ENCODE results near the gene KCNJ6. TPM values are rescaled to one million over a fixed set of nuclear protein-coding genes. Genes with fewer than 3 reads are reported as not detected.
A peak's percentile ranks its signal among the peaks of the same experiment; 100 is the strongest.

Gene KCNJ6
- total RNA-seq, 6 experiments from 2014 or later: not detected

GRCh38 chr21:37659874-37660273, 256.4 kb downstream of the KCNJ6 start:
- Mint-ChIP-seq H3K27ac (no peak overlapping the region), H3K4me1 (ENCODE audit: low read depth) (peaks cover 24% of the 10 kb centered on the region), H3K27me3 (ENCODE audit: insufficient read depth) (peaks cover 4% of the 10 kb centered on the region), H3K36me3 (ENCODE audit: low read depth) (no peaks in the 10 kb centered on the region), H3K9me3 (no peaks in the 10 kb centered on the region), H3K4me3 (no peak overlapping the region)
- TF ChIP-seq CTCF (IDR thresholded peaks at IDR 0.05): no peak
- no peak for DNase-seq

- H3K4me3 Mint-ChIP-seq: peak overlapping the region; percentile 51
- peak; percentile 87 for DNase-seq
- H3K4me1 Mint-ChIP-seq (ENCODE audit: low read depth): peaks cover 24% of the 10 kb centered on the region
- H3K9me3 Mint-ChIP-seq: no peaks in the 10 kb centered on the region
- H3K36me3 Mint-ChIP-seq (ENCODE audit: low read depth): no peaks in the 10 kb centered on the region
- peak; percentile 56 for TF ChIP-seq CTCF (IDR thresholded peaks at IDR 0.05)
- peak overlapping the region; percentile 85 for H3K27ac Mint-ChIP-seq
- peaks cover 12% of the 10 kb centered on the region for H3K27me3 Mint-ChIP-seq (ENCODE audit: insufficient read depth)
Observed at GRCh38 chr21:37658817-37659458, 257.3 kb downstream of the KCNJ6 start.

- Mint-ChIP-seq H3K9me3 (no peaks in the 10 kb centered on the region), H3K4me3 (no peak overlapping the region), H3K4me1 (ENCODE audit: low read depth) (peaks cover 24% of the 10 kb centered on the region), H3K36me3 (ENCODE audit: low read depth) (no peaks in the 10 kb centered on the region), H3K27me3 (ENCODE audit: insufficient read depth) (peaks cover 12% of the 10 kb centered on the region), H3K27ac (no peak overlapping the region; the same call in 1 of the 2 replicates)
- no peak for DNase-seq
- TF ChIP-seq CTCF (IDR thresholded peaks at IDR 0.05): no peak
Observed at GRCh38 chr21:37658121-37658816, 258.0 kb downstream of the KCNJ6 start.

GRCh38 chr21:37656899-37657298, 259.4 kb downstream of the KCNJ6 start:
- Mint-ChIP-seq H3K27ac (no peak overlapping the region), H3K36me3 (ENCODE audit: low read depth) (no peaks in the 10 kb centered on the region), H3K4me1 (ENCODE audit: low read depth) (peaks cover 24% of the 10 kb centered on the region), H3K4me3 (no peak overlapping the region), H3K27me3 (ENCODE audit: insufficient read depth) (peaks cover 12% of the 10 kb centered on the region), H3K9me3 (no peaks in the 10 kb centered on the region)
- DNase-seq: no peak
- TF ChIP-seq CTCF (IDR thresholded peaks at IDR 0.05): no peak

DNA sequence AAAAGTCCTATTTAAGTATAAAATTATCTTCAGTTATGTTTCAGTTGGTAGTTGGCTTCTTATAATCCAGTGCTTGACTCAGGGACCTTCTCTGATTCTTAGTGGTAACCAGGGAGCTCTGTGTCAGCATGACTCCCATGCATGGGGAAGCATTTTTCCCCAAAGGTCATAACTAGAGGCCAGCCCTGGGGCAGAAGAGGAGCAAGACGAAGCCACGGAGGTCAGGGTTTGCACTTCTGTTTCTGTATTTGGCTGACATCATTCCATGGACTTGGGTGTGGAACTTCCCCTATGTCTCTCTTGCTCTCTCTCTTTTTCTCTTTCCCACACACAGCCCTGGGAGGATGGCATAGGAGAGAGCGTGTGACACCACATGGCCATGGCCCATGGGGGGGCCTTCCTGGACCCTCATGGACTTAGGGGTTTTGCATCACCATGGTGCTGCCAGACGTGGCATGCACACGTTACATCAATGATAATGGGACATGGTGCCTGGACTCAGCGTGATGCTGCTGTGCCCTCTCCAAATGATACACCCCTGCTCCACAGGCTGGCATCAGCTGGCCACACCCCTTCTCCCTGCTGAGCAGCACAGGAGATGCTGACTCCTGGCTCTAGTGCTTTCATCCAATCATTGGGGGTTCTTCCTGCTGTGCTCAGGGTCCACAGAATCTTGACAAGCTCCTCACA, 260.5 kb downstream of the KCNJ6 start:
- Mint-ChIP-seq H3K4me1 (ENCODE audit: low read depth) (peaks cover 24% of the 10 kb centered on the region), H3K27ac (no peak overlapping the region), H3K36me3 (ENCODE audit: low read depth) (no peaks in the 10 kb centered on the region), H3K9me3 (no peaks in the 10 kb centered on the region), H3K4me3 (no peak overlapping the region), H3K27me3 (ENCODE audit: insufficient read depth) (peaks cover 12% of the 10 kb centered on the region)
- no peak for TF ChIP-seq CTCF (IDR thresholded peaks at IDR 0.05)
- DNase-seq: no peak
